Umbilical cord (tissue), 2 donors: ENCODE results near the gene EMSY. TPM values are rescaled to one million over a fixed set of nuclear protein-coding genes. Genes with fewer than 3 reads are reported as not detected.

Source experiments
- DNase-seq: peaks from one replicate; pipeline ENCODE4 v3.0.0-alpha.2; 2015; ENCODE audit warnings: low spot score
- total RNA-seq: library from RNA; depleted of rRNA; stranded (reverse); fragments of >200 nt; gene quantifications from one replicate; pipeline ENCODE4 v1.2.3, GENCODE V29; 2014; ENCODE audit warnings: low replicate concordance; ENCODE audit not compliant: insufficient read depth

Gene EMSY
- total RNA-seq, 1 donor from 2014 or later: 21.9 TPM

DNA sequence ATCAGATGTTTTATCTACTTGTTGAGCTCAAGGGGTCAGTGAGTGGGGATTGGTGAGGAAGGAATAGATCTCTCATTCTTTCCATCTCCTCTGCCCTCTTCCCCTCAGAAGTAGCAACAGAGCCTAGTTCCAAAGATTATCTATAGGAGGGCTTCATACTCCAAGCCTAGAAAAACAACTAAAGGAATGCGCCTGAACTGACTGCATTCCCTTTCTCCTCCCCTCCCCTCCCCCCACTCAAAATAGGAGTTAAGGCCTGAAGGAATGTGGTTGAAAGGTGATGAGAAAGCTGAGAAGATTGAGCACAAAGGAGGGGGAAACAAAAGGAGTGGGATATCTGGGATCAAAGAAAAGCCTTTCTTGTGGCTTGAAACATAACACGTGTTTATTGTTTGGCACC lies 10.5 kb downstream of the EMSY start:
- peak; percentile 34 for DNase-seq

- peak; percentile 6 for DNase-seq
These were observed 11.1 kb downstream of the EMSY start for GRCh38 chr11:76455931-76456330.

DNA sequence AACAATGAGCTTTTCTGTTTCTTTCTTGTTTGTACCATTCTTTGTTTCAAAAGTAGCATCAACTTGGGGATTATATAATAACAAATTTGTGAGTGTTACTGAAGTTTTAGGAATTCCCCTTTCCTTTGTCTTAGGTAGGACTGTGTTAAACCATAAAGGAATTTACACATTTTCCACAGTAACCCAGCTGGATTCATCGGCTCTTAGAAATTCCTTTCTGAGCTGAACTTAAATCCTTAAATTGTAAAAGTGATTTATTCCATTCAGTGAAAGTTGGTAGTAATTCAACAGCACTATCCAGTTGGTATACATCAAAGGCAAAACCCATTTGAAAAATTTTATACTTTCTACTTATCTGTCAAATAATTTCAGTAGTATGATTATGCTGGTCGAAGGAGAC lies 11.8 kb downstream of the EMSY start:
- DNase-seq: peak; percentile 46

- no peak for DNase-seq
These were observed 14.5 kb downstream of the EMSY start for GRCh38 chr11:76459299-76459698.

GRCh38 chr11:76459846-76460245 lies 15.0 kb downstream of the EMSY start:
- DNase-seq: no peak

GRCh38 chr11:76462317-76462716 lies 17.5 kb downstream of the EMSY start:
- no peak for DNase-seq

DNA sequence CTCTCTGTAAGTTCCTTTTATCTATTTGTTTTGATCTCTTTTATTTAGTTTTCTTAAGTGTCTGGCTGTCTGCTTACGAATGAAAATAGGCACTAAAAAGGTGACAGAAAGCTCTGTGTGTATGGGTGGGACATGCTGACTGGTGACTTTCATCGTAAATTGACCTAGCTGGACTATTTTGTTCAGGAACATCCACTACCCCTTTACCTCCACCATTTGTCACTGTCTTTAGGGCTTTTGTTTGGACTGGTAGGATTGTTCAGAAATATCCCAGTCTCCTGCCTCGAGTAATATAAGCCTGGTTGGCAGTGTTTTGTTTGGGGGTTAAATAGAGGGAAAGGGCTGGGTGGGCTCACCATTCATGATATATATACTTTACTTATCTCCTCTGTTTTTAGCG lies 20.9 kb downstream of the EMSY start:
- DNase-seq: no peak

DNA sequence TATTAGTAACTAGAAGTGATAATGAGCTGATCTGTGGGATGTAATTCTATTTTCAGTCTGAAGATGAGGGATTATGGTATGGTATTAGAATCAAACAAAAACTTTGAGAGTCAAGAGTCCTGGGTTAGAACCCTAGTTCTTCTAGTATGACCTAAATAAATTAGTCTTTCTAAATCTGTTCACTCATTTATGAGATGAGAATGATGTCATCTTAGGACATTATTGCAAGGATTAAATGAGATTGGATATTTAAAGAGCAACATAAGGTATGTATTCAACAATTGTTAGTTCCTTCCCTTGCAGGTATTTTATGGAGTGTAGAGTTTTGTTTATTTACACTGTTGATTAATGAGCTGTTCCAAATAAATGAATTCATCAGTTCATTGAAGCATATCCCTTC lies 21.8 kb downstream of the EMSY start:
- no peak for DNase-seq

- DNase-seq: no peak
These were observed 24.3 kb downstream of the EMSY start for GRCh38 chr11:76469141-76469540.

GRCh38 chr11:76471382-76471781 lies 26.6 kb downstream of the EMSY start:
- no peak for DNase-seq

- no peak for DNase-seq
These were observed 35.4 kb downstream of the EMSY start for GRCh38 chr11:76480241-76480640.

GRCh38 chr11:76491644-76492043 lies 46.8 kb downstream of the EMSY start:
- DNase-seq: no peak

GRCh38 chr11:76493040-76493439 lies 48.2 kb downstream of the EMSY start:
- no peak for DNase-seq

- no peak for DNase-seq
These were observed 49.1 kb downstream of the EMSY start for GRCh38 chr11:76493626-76494539.

DNA sequence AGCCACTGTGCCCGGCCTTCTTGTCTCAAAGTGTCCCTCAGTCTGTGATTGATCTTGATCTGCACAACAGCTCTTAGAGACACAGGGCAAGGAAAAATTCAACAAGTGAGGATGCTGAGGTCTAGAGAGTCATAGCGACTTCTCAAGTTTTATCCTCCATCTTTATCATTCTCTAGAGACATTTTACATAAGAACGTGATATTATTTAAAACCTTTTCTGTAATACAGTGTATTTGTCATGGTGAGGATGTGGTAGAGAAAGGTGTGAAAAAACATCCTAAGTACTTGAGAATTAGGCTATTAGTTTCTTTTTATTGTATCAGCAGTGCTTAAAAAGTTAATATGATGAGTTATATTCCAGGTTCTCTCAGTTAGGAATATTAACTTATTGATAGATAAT lies 50.2 kb downstream of the EMSY start:
- no peak for DNase-seq

DNA sequence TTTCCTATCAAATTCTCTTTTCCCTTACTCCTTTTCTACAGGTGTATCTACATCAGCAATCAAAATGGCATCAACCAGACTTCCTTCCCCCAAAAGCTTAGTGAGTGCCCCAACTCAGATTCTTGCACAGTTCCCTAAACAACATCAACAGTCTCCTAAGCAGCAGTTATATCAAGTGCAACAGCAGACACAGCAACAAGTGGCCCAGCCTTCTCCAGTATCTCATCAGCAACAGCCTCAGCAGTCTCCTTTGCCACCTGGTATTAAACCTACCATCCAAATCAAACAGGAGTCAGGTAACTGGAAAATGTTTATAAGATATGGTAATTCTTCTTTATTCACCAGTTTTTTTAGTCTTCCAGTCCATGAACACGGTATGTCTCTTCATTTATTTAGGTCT lies 51.4 kb downstream of the EMSY start:
- DNase-seq: no peak

- DNase-seq: no peak
These were observed 56.8 kb downstream of the EMSY start for GRCh38 chr11:76501526-76502202.

- no peak for DNase-seq
These were observed 62.0 kb downstream of the EMSY start for GRCh38 chr11:76506833-76507232.

DNA sequence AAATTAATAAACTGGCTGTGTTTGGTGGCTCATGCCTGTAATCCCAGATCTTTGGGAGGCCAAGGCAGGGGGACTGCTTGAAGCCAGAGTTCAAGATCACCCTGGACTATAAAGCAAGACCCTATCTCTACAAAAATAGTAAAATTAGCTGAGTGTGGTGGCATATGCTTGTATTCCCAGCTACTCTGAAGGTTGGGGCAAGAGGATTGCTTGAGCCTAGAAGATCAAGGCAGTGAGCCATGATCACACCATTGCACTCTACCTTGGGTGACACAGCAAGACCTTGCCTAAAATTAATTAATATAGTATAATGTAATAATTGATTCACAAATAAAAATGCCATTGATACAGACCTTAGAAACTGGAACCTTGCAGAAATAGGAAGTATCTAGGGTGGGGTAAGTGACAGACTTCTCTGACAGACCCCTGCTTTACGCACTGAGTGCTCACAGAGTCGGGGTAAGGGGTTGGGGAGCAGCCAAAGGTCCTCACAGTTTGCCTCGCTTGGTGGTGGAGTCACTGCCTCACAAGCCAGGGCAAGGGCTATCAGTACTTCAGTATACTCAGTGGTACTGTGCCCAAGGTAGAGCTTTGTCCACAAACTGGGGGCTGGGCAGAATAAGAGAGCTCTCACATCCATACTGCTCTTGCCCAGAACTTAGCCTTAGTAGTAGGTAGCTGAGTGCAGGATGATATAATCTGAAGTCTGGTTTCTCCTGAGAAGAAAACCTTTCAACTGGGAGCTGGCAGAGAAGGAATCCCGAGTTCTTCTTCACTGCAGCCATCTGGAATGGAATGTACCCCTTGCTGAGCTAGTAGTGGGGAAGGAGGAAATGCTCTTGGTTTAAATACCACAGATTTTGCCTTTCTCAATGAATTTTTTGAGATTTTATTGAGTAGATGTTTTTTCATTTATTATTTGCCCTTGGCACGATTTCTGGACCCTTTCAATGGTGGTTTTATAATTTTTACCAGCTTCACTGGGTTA lies 65.5 kb downstream of the EMSY start:
- DNase-seq: no peak

DNA sequence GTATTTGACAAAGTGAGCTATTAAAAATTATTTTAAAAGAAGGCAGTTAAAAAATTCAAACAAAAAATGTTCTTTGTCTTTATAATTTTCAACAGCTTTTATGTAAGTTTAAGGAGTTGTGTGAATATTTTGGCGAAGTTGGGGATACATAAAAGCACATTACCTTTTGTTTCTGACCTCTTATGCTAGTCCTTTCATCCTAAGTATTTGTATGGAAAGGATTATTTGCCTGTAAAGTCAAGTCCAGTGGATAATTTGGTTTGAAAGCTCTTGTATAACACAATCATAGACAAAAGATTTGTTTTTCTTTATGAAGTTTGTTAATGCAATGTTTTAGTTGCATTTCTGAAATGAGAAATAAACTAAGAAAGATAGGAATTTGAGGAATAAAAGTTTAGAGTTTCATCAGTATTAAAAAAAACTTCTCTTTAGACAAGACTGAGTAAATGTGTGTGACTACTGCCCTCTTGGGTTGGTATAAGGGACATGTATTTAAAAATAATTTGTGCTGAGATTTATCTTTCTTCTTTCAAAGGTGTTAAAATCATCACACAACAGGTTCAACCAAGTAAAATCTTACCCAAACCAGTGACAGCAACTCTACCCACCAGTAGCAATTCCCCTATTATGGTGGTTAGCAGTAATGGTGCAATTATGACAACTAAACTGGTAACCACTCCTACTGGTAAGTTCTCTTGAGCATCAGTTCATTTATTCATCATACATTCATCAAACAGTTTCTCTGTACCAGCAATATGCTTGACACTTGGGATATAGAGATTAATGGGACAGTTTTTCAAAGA lies 68.2 kb downstream of the EMSY start:
- peak; percentile 31 for DNase-seq

GRCh38 chr11:76513654-76514034 lies 68.8 kb downstream of the EMSY start:
- DNase-seq: no peak
